Breast epithelium (tissue), 4 donors: Measurements from ENCODE around the gene ABCC1. TPM values are rescaled to one million over a fixed set of nuclear protein-coding genes. Genes with fewer than 3 reads are reported as not detected.

Experiments used
- DNase-seq, 2 donors: peaks; one replicate each; pipeline ENCODE4 v3.0.0-alpha.2; 2019; ENCODE audit warnings: low spot score in 2 of 2
- H3K27ac ChIP-seq, 2 donors: fragments of 200-600 bp; sonication (generic) in 1 of 2; one replicate each; pipeline ENCODE4 v1.5.1; 2016 to 2019; ENCODE audit warnings: mild to moderate bottlenecking in 1 of 2
- H3K27me3 ChIP-seq, 2 donors: fragments of 200-600 bp; sonication (generic) in 1 of 2; one replicate each; pipeline versions ENCODE4 v1.5.1 to v1.6.0; 2017 to 2019; ENCODE audit warnings: control low read depth in 1 of 2, mild to moderate bottlenecking in 1 of 2
- H3K36me3 ChIP-seq: fragments of 200-600 bp; one replicate; pipeline ENCODE4 v1.5.1; 2019
- H3K4me1 ChIP-seq, 2 donors: fragments of 200-600 bp; sonication (generic); one replicate each; pipeline ENCODE4 v1.5.1; 2016 to 2019; ENCODE audit warnings: control low read depth in 1 of 2
- H3K4me3 ChIP-seq, 3 donors: fragments of 200-600 bp; sonication (generic); 1 replicate in 2 of 3; 2 replicates in 1 of 3; pipeline ENCODE4 v1.5.1; 2016 to 2019; ENCODE audit warnings: mild to moderate bottlenecking in 3 of 3, moderate library complexity in 2 of 3
- H3K9me3 ChIP-seq, 2 donors: fragments of 200-600 bp; sonication (generic) in 1 of 2; one replicate each; pipeline ENCODE4 v1.5.1; 2016 to 2019; ENCODE audit warnings: control low read depth in 1 of 2
- CTCF ChIP-seq, 3 donors: fragments of 450-650 bp; IDR thresholded peaks; one replicate each; pipeline ENCODE4 v1.5.1; 2016 to 2017; ENCODE audit warnings: antibody characterized with exemption in 3 of 3, mild to moderate bottlenecking in 3 of 3, moderate library complexity in 3 of 3
- POLR2A ChIP-seq: fragments of 450-650 bp; IDR thresholded peaks from one replicate; pipeline ENCODE4 v1.6.1; 2016; ENCODE audit warnings: antibody characterized with exemption, mild to moderate bottlenecking, moderate library complexity
- POLR2AphosphoS5 ChIP-seq, 3 donors: sonication (generic); formaldehyde crosslinking; IDR thresholded peaks; one replicate each; pipeline ENCODE4 v1.6.1; 2017; ENCODE audit warnings: antibody characterized with exemption in 3 of 3
- intact Hi-C: fragments of 100-400 bp; cut with DNase I; formaldehyde crosslinking; loops from one replicate; pipeline ENCODE4 v1.15.1; 2023; ENCODE audit warnings: low total_unique reads
- total RNA-seq, 3 donors: library from RNA; depleted of rRNA; stranded (reverse); fragments of >200 nt; gene quantifications; one replicate each; pipeline ENCODE4 v1.1.0, GENCODE V29; 2016

Gene ABCC1
- total RNA-seq, 3 donors from 2014 or later = 14.6 to 26.9 (median 21.3) TPM

GRCh38 chr16:15919331-15919730 is 30.1 kb upstream of the ABCC1 start:
- no peaks in the 10 kb centered on the region for H3K27me3 ChIP-seq
- no peak for TF ChIP-seq POLR2A
- TF ChIP-seq POLR2AphosphoS5 (IDR thresholded peaks at IDR 0.05) = no peak
- TF ChIP-seq CTCF (IDR thresholded peaks at IDR 0.05) = no peak
- no peaks in the 10 kb centered on the region for H3K36me3 ChIP-seq
- H3K9me3 ChIP-seq = no peaks in the 10 kb centered on the region
- no peak overlapping the region for H3K27ac ChIP-seq
- no peak overlapping the region for H3K4me3 ChIP-seq
- no peak for DNase-seq
- H3K4me1 ChIP-seq = no peaks in the 10 kb centered on the region
- intact Hi-C loops = no loop called here

- intact Hi-C loops = no loop called here
- no peaks in the 10 kb centered on the region for H3K9me3 ChIP-seq
- no peaks in the 10 kb centered on the region for H3K36me3 ChIP-seq
- H3K27me3 ChIP-seq = no peaks in the 10 kb centered on the region
- no peak overlapping the region for H3K4me3 ChIP-seq
- DNase-seq = no peak
- H3K4me1 ChIP-seq = no peaks in the 10 kb centered on the region
- H3K27ac ChIP-seq = no peak overlapping the region
- TF ChIP-seq CTCF (IDR thresholded peaks at IDR 0.05) (no peak), POLR2A (no peak), POLR2AphosphoS5 (IDR thresholded peaks at IDR 0.05) (no peak)
Measured at GRCh38 chr16:15924996-15925395, 24.4 kb upstream of the ABCC1 start.

- no peaks in the 10 kb centered on the region for H3K4me1 ChIP-seq
- H3K9me3 ChIP-seq = no peaks in the 10 kb centered on the region
- no peak overlapping the region for H3K27ac ChIP-seq
- no peaks in the 10 kb centered on the region for H3K27me3 ChIP-seq
- no peak for DNase-seq
- no peak overlapping the region for H3K4me3 ChIP-seq
- H3K36me3 ChIP-seq = no peaks in the 10 kb centered on the region
- intact Hi-C loops = no loop called here
- TF ChIP-seq CTCF (IDR thresholded peaks at IDR 0.05) (no peak), POLR2AphosphoS5 (IDR thresholded peaks at IDR 0.05) (no peak), POLR2A (no peak)
Measured at GRCh38 chr16:15925631-15926030, 23.8 kb upstream of the ABCC1 start.

GRCh38 chr16:15928261-15929104 is 20.9 kb upstream of the ABCC1 start:
- H3K27me3 ChIP-seq = no peaks in the 10 kb centered on the region
- no peaks in the 10 kb centered on the region for H3K4me1 ChIP-seq
- no peak for DNase-seq
- intact Hi-C loops = no loop called here
- no peaks in the 10 kb centered on the region for H3K9me3 ChIP-seq
- no peak overlapping the region for H3K4me3 ChIP-seq
- no peaks in the 10 kb centered on the region for H3K36me3 ChIP-seq
- no peak overlapping the region for H3K27ac ChIP-seq
- no peak for TF ChIP-seq POLR2A
- no peak for TF ChIP-seq POLR2AphosphoS5 (IDR thresholded peaks at IDR 0.05)
- no peak for TF ChIP-seq CTCF (IDR thresholded peaks at IDR 0.05)

GRCh38 chr16:15932939-15933338 is 16.5 kb upstream of the ABCC1 start:
- H3K27me3 ChIP-seq = no peaks in the 10 kb centered on the region
- no peak for TF ChIP-seq POLR2AphosphoS5 (IDR thresholded peaks at IDR 0.05)
- no peak for TF ChIP-seq CTCF (IDR thresholded peaks at IDR 0.05)
- TF ChIP-seq POLR2A = no peak
- no peak for DNase-seq
- H3K9me3 ChIP-seq = peaks cover 0 to 7% of the 10 kb centered on the region in 2 donors
- no peak overlapping the region for H3K4me3 ChIP-seq
- no peaks in the 10 kb centered on the region for H3K4me1 ChIP-seq
- intact Hi-C loops = no loop called here
- H3K27ac ChIP-seq = no peak overlapping the region
- H3K36me3 ChIP-seq = no peaks in the 10 kb centered on the region
